ENCODE measurements around the gene AGMO. TPM values are rescaled to one million over a fixed set of nuclear protein-coding genes. Genes with fewer than 3 reads are reported as not detected.

AGMO gene
- total and polyA plus RNA-seq, 2 experiments from 2014 or later: 0.42 to 0.55 TPM

DNA sequence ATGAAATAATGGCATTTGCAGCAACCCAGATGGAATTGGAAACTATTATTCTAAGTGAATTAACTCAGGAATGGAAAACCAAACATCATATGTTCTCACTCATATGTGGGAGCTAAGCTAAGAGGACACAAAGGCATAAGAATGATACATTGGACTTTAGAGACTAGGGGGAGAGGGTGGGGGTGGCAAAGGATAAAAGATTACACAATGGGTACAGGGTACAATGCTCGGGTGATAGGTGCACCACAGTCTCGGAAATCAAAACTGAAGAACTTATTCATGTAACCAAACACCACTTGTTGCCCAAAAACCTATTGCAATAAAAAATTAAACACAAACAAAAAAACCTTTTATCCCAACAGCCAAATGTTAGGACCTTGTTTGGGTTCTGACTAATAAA lies 17.8 kb downstream of the AGMO start (continued):
- TF ChIP-seq ETS1 (IDR thresholded peaks at IDR 0.05) (no peak), NANOG (IDR thresholded peaks at IDR 0.05; ENCODE audit: borderline replicate concordance) (no peak), EZH2 (IDR thresholded peaks at IDR 0.05; ENCODE audit: low read depth, unreplicated experiment) (no peak), JUNB (IDR thresholded peaks at IDR 0.05; ENCODE audit: unreplicated experiment) (no peak), STAT1 (IDR thresholded peaks at IDR 0.05; ENCODE audit: unreplicated experiment) (no peak), CREB1 (CRISPR knock-in tag; IDR thresholded peaks at IDR 0.05; ENCODE audit: low read depth) (no peak)
- TF ChIP-seq, protein P1, sequence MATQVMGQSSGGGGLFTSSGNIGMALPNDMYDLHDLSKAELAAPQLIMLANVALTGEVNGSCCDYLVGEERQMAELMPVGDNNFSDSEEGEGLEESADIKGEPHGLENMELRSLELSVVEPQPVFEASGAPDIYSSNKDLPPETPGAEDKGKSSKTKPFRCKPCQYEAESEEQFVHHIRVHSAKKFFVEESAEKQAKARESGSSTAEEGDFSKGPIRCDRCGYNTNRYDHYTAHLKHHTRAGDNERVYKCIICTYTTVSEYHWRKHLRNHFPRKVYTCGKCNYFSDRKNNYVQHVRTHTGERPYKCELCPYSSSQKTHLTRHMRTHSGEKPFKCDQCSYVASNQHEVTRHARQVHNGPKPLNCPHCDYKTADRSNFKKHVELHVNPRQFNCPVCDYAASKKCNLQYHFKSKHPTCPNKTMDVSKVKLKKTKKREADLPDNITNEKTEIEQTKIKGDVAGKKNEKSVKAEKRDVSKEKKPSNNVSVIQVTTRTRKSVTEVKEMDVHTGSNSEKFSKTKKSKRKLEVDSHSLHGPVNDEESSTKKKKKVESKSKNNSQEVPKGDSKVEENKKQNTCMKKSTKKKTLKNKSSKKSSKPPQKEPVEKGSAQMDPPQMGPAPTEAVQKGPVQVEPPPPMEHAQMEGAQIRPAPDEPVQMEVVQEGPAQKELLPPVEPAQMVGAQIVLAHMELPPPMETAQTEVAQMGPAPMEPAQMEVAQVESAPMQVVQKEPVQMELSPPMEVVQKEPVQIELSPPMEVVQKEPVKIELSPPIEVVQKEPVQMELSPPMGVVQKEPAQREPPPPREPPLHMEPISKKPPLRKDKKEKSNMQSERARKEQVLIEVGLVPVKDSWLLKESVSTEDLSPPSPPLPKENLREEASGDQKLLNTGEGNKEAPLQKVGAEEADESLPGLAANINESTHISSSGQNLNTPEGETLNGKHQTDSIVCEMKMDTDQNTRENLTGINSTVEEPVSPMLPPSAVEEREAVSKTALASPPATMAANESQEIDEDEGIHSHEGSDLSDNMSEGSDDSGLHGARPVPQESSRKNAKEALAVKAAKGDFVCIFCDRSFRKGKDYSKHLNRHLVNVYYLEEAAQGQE (IDR thresholded peaks at IDR 0.05; ENCODE audit: unreplicated experiment): no peak
- TF ChIP-seq, protein P2, sequence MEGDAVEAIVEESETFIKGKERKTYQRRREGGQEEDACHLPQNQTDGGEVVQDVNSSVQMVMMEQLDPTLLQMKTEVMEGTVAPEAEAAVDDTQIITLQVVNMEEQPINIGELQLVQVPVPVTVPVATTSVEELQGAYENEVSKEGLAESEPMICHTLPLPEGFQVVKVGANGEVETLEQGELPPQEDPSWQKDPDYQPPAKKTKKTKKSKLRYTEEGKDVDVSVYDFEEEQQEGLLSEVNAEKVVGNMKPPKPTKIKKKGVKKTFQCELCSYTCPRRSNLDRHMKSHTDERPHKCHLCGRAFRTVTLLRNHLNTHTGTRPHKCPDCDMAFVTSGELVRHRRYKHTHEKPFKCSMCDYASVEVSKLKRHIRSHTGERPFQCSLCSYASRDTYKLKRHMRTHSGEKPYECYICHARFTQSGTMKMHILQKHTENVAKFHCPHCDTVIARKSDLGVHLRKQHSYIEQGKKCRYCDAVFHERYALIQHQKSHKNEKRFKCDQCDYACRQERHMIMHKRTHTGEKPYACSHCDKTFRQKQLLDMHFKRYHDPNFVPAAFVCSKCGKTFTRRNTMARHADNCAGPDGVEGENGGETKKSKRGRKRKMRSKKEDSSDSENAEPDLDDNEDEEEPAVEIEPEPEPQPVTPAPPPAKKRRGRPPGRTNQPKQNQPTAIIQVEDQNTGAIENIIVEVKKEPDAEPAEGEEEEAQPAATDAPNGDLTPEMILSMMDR (conservative IDR thresholded peaks at IDR 0.05; ENCODE audit: low read depth in 2 of 2): no peak

DNA sequence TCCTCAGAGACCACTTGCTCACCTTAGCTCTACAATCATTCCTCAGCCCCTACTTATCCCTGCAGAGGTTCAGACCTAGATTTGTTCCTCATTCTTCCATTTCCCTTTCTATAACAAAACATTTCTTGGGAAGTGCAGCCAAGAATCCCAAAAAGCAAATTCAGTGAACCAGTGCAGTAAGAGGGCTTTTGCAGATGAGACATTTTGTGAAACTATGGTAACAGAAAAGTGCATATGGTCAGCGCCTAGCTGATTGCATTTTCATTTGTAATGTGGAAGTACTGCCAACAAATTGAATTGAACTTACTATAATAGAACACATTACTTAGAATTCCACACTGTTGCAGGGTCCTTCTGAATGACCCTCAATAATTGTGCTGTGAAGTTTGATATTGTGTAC lies 18.6 kb downstream of the AGMO start:
- H3K4me3 Mint-ChIP-seq: no peak overlapping the region
- Histone ChIP-seq H3K4me1 (ENCODE audit: insufficient read depth) (peaks cover 3% of the 10 kb centered on the region; the same call in 1 of the 2 replicates), H3K4me2 (no peak overlapping the region), H3K27me3 (ENCODE audit: insufficient read depth) (no peaks in the 10 kb centered on the region), H2AFZ (no peak overlapping the region), H3K79me2 (replicated peaks; ENCODE audit: insufficient read depth) (no peaks in the 10 kb centered on the region), H3K27ac (ENCODE audit: low read depth) (no peak overlapping the region), H3F3A (replicated peaks; ENCODE audit: low read depth) (no peaks in the 10 kb centered on the region), H3K4me3 (no peak overlapping the region), H3K9me2 (ENCODE audit: insufficient read depth) (peaks cover 8% of the 10 kb centered on the region; the same call in 1 of the 2 replicates), H3K36me3 (ENCODE audit: insufficient read depth) (no peaks in the 10 kb centered on the region), H4K20me1 (replicated peaks; ENCODE audit: insufficient read depth) (no peaks in the 10 kb centered on the region)
- DNase-seq (ENCODE audit: low spot score): no peak
- H3K27ac Mint-ChIP-seq: no peak overlapping the region
- H3K4me1 Mint-ChIP-seq: no peaks in the 10 kb centered on the region; the same call in 2 of the 3 replicates
- peaks cover 3% of the 10 kb centered on the region; the same call in 2 of the 3 replicates for H3K36me3 Mint-ChIP-seq (ENCODE audit: low read depth)
- ATAC-seq: no peak
- H3K9me3 Mint-ChIP-seq: peaks cover 4% of the 10 kb centered on the region; the same call in 1 of the 3 replicates
- no peaks in the 10 kb centered on the region for H3K27me3 Mint-ChIP-seq (ENCODE audit: insufficient read depth, low read depth, poor library complexity)
- no peak for TF ChIP-seq JUNB (IDR thresholded peaks at IDR 0.05; ENCODE audit: unreplicated experiment)
- TF ChIP-seq, protein P1 (IDR thresholded peaks at IDR 0.05; ENCODE audit: unreplicated experiment): no peak
